ENCODE measurements around the gene RNF135.

DNA sequence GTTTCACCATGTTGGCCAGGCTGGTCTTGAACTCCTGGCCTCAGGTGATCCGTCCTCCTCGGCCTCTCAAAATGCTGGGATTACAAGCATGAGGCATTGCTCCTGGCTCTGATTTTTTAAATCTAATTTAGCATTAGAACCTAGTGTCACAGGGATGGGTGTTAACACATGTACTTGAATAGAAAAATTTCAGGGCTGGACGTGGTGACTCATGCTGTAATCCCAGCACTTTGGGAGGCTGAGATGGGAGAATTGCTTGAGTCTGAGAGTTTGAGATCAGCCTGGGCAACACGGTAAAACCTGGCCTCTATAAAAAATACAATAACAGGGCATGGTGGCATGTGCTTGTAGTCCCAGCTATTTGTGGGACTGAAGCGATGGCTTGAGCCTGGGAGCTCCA is 6.0 kb upstream of the RNF135 start:
- no peak for TF ChIP-seq TCF7L2 (IDR thresholded peaks at IDR 0.05; ENCODE audit: borderline replicate concordance, extremely low read depth, insufficient read depth, insufficient read length)
- TF ChIP-seq POLR2A (IDR thresholded peaks at IDR 0.05; ENCODE audit: borderline replicate concordance, extremely low read depth, insufficient read depth, insufficient read length), result no peak
- no peak for TF ChIP-seq POLR2AphosphoS5 (IDR thresholded peaks at IDR 0.05; ENCODE audit: low read depth, low read length)

Measured in HCT116 (cell line).